Measurements from ENCODE around the gene GRIN1.

- TF ChIP-seq CTCF (tag by site-specific recombination; IDR thresholded peaks at IDR 0.05) (no peak), KLF10 (tag by site-specific recombination; IDR thresholded peaks at IDR 0.05) (no peak), ZNF704 (tag by site-specific recombination; IDR thresholded peaks at IDR 0.05) (no peak), ZNF398 (tag by site-specific recombination; IDR thresholded peaks at IDR 0.05) (no peak), REST (tag by site-specific recombination; IDR thresholded peaks at IDR 0.05) (no peak), ZNF777 (tag by site-specific recombination; IDR thresholded peaks at IDR 0.05; ENCODE audit: borderline replicate concordance) (no peak), ZNF138 (tag by site-specific recombination; IDR thresholded peaks at IDR 0.05; ENCODE audit: borderline replicate concordance) (no peak), TCF7L2 (IDR thresholded peaks at IDR 0.05; ENCODE audit: borderline replicate concordance, low read depth, low read length) (no peak), ZNF280D (tag by site-specific recombination; IDR thresholded peaks at IDR 0.05) (no peak)
- TF ChIP-seq, protein P1, sequence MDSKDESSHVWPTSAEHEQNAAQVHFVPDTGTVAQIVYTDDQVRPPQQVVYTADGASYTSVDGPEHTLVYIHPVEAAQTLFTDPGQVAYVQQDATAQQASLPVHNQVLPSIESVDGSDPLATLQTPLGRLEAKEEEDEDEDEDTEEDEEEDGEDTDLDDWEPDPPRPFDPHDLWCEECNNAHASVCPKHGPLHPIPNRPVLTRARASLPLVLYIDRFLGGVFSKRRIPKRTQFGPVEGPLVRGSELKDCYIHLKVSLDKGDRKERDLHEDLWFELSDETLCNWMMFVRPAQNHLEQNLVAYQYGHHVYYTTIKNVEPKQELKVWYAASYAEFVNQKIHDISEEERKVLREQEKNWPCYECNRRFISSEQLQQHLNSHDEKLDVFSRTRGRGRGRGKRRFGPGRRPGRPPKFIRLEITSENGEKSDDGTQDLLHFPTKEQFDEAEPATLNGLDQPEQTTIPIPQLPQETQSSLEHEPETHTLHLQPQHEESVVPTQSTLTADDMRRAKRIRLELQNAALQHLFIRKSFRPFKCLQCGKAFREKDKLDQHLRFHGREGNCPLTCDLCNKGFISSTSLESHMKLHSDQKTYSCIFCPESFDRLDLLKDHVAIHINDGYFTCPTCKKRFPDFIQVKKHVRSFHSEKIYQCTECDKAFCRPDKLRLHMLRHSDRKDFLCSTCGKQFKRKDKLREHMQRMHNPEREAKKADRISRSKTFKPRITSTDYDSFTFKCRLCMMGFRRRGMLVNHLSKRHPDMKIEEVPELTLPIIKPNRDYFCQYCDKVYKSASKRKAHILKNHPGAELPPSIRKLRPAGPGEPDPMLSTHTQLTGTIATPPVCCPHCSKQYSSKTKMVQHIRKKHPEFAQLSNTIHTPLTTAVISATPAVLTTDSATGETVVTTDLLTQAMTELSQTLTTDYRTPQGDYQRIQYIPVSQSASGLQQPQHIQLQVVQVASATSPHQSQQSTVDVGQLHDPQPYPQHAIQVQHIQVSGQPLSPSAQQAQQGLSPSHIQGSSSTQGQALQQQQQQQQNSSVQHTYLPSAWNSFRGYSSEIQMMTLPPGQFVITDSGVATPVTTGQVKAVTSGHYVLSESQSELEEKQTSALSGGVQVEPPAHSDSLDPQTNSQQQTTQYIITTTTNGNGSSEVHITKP (tag by site-specific recombination; IDR thresholded peaks at IDR 0.05): no peak
These were observed 45.1 kb downstream of the GRIN1 start for GRCh38 chr9:137183980-137184595.

Measured in HEK293 (cell line).